PC-3 (cell line): ENCODE results near the gene ATMIN. TPM values are rescaled to one million over a fixed set of nuclear protein-coding genes. Genes with fewer than 3 reads are reported as not detected.
A peak's percentile ranks its signal among the peaks of the same experiment; 100 is the strongest.

Experiments used
- ATAC-seq: fragments of 200-7000 bp; cut with Tn5 transposase; 2 replicates; pipeline ENCODE4 v1.9.1; 2020; ENCODE audit warnings: mild to moderate bottlenecking, moderate library complexity
- BruUV-seq: library from RNA; stranded (reverse); fragments of 400-500 nt; replicated peaks from 2 replicates; lab custom pipeline; 2021; lab: Mats Ljungman, UMichigan
- CTCF ChIA-PET: fragments of 300-600 bp; sonication (Branson Sonifier 250); formaldehyde crosslinking; loops from one replicate; lab custom pipeline; 2022; ENCODE audit warnings: antibody characterized with exemption; lab: Charles Lee
- POLR2A ChIA-PET: fragments of 300-600 bp; sonication (Branson Sonifier 250); formaldehyde crosslinking; loops from one replicate; lab custom pipeline; 2022; ENCODE audit warnings: antibody characterized with exemption; ENCODE audit not compliant: unreplicated experiment; lab: Charles Lee
- DNase-seq: peaks from one replicate; pipeline ENCODE4 v3.0.0-alpha.2; 2015
- H2AFZ ChIP-seq: fragments of 300-600 bp; sonication (generic); 2 replicates; pipeline ENCODE4 v1.6.0; 2016; ENCODE audit warnings: antibody characterized with exemption, low read length
- H3F3A ChIP-seq: fragments of 300-600 bp; sonication (generic); one replicate; pipeline ENCODE4 v1.6.0; 2017; ENCODE audit warnings: antibody characterized with exemption, low read length, control low read depth, mild to moderate bottlenecking; ENCODE audit not compliant: unreplicated experiment
- H3K27ac ChIP-seq: fragments of 300-600 bp; sonication (generic); 2 replicates; pipeline ENCODE4 v1.5.1; 2016; ENCODE audit warnings: mild to moderate bottlenecking, low read length
- H3K27me3 ChIP-seq: fragments of 300-600 bp; sonication (generic); 2 replicates; pipeline ENCODE4 v1.6.1; 2016; ENCODE audit warnings: low read length, mixed read lengths
- H3K36me3 ChIP-seq: fragments of 300-600 bp; sonication (generic); 2 replicates; pipeline ENCODE4 v1.6.1; 2016; ENCODE audit warnings: low read depth, mixed run types, low read length, mixed read lengths
- H3K4me1 ChIP-seq: fragments of 300-600 bp; sonication (generic); 2 replicates; pipeline ENCODE4 v1.5.1; 2016; ENCODE audit warnings: low read length; ENCODE audit not compliant: insufficient read depth
- H3K4me2 ChIP-seq: fragments of 300-600 bp; sonication (generic); 2 replicates; pipeline ENCODE4 v1.6.0; 2016; ENCODE audit warnings: low read length
- H3K4me3 ChIP-seq: fragments of 300-600 bp; sonication (generic); 2 replicates; pipeline ENCODE4 v1.5.1; 2016; ENCODE audit warnings: mild to moderate bottlenecking, low read length, mixed read lengths
- H3K79me2 ChIP-seq: fragments of 300-600 bp; sonication (generic); 2 replicates; pipeline ENCODE4 v1.6.1; 2017; ENCODE audit warnings: low read length, mixed read lengths
- H3K9ac ChIP-seq: fragments of 300-600 bp; sonication (generic); 2 replicates; pipeline ENCODE4 v1.6.0; 2016; ENCODE audit warnings: mild to moderate bottlenecking, low read length
- H3K9me2 ChIP-seq: fragments of 300-600 bp; sonication (generic); replicated peaks from 2 replicates; pipeline ENCODE4 v1.6.1; 2016; ENCODE audit warnings: mixed run types, low read length, mixed read lengths
- H3K9me3 ChIP-seq: fragments of 300-600 bp; sonication (generic); 2 replicates; pipeline ENCODE4 v1.6.1; 2016; ENCODE audit warnings: low read length, mixed read lengths
- H4K20me1 ChIP-seq: fragments of 300-600 bp; sonication (generic); 2 replicates; pipeline ENCODE4 v1.6.1; 2016; ENCODE audit warnings: low read length, mixed read lengths
- CTCF ChIP-seq: fragments of 300-600 bp; sonication (generic); conservative IDR thresholded peaks from 2 replicates; pipeline ENCODE4 v1.5.1; 2017; ENCODE audit warnings: antibody characterized with exemption, low read depth, mild to moderate bottlenecking, low read length
- EZH2 ChIP-seq: fragments of 300-600 bp; sonication (generic); IDR thresholded peaks from one replicate; pipeline ENCODE4 v1.6.1; 2017; ENCODE audit warnings: antibody characterized with exemption, mild to moderate bottlenecking, low read length; ENCODE audit not compliant: unreplicated experiment
- EZH2phosphoT487 ChIP-seq: fragments of 300-600 bp; sonication (generic); IDR thresholded peaks from 2 replicates; pipeline ENCODE4 v1.6.1; 2018; ENCODE audit warnings: mild to moderate bottlenecking, antibody characterized with exemption, low read length, borderline replicate concordance
- intact Hi-C: fragments of 100-400 bp; cut with micrococcal nuclease; formaldehyde crosslinking; loops from 2 replicates; pipeline ENCODE4 v1.9.0; 2023
- total RNA-seq: library from RNA; depleted of rRNA; stranded (reverse); fragments of >200 nt; gene quantifications from 2 replicates; pipeline ENCODE4 v1.2.3, GENCODE V29; 2014

ATMIN gene
- total RNA-seq, 1 experiment from 2014 or later = 35.4 TPM

GRCh38 chr16:81004646-81005353 lies 30.8 kb upstream of the ATMIN start:
- peaks cover 10% of the 10 kb centered on the region; the same call in 1 of the 2 replicates for H3K4me1 ChIP-seq
- POLR2A ChIA-PET = no interaction called here

GRCh38 chr16:81005610-81006161 lies 30.0 kb upstream of the ATMIN start:
- Histone ChIP-seq H4K20me1 (peaks cover 18% of the 10 kb centered on the region; the same call in 1 of the 2 replicates), H3K9ac (peak overlapping the region; percentile 96), H3F3A (no peaks in the 10 kb centered on the region), H3K79me2 (peaks cover 93% of the 10 kb centered on the region), H3K27me3 (no peaks in the 10 kb centered on the region), H3K36me3 (0 out of 2 replicates have a peak, but pooled peaks cover 3% of the 10 kb centered on the region), H3K9me3 (no peaks in the 10 kb centered on the region), H3K4me3 (peak overlapping the region; percentile 99), H3K27ac (peak overlapping the region; percentile 92; the same call in 1 of the 2 replicates), H3K4me2 (peak overlapping the region; percentile 99), H3K9me2 (no peaks in the 10 kb centered on the region), H2AFZ (no peak overlapping the region), H3K4me1 (peaks cover 10% of the 10 kb centered on the region; the same call in 1 of the 2 replicates)
- intact Hi-C loops = loop anchor here (2.0 to 5.0 kb wide), 3 partner anchors 29 to 168 kb away; partner anchors contain the start of genes ATMIN and C16orf46
- ChIA-PET POLR2A (interaction anchor here (0.6 kb wide), 1 partner anchor 15 kb away, joined by 5 read pairs; no protein-coding TSS in a partner anchor), CTCF (interaction anchor here (0.6 to 1.0 kb wide), 2 partner anchors 30 to 81 kb away, joined by 3 to 4 read pairs; partner anchors contain the start of gene ATMIN)
- no peak for TF ChIP-seq EZH2
- no peak for TF ChIP-seq CTCF
- no peak for TF ChIP-seq EZH2phosphoT487
- no TSS peak for BruUV-seq
- no peak for ATAC-seq
- DNase-seq = peak; percentile 5

More at GRCh38 chr16:81004646-81005353, 30.8 kb upstream of the ATMIN start:
- H3K4me3 ChIP-seq = peak overlapping the region; percentile 99
- no peak overlapping the region for H3K27ac ChIP-seq
- no TSS peak for BruUV-seq
- peaks cover 18% of the 10 kb centered on the region; the same call in 1 of the 2 replicates for H4K20me1 ChIP-seq
- H3K9me2 ChIP-seq = no peaks in the 10 kb centered on the region
- H3K36me3 ChIP-seq = 0 out of 2 replicates have a peak, but pooled peaks cover 3% of the 10 kb centered on the region
- peaks cover 93% of the 10 kb centered on the region for H3K79me2 ChIP-seq
- no peaks in the 10 kb centered on the region for H3K9me3 ChIP-seq
- intact Hi-C loops = loop anchor here (2.0 to 5.0 kb wide), 2 partner anchors 72 to 167 kb away; partner anchors contain the start of gene C16orf46
- no peaks in the 10 kb centered on the region for H3K27me3 ChIP-seq
- peak overlapping the region; percentile 96 for H3K9ac ChIP-seq
- H2AFZ ChIP-seq = peak overlapping the region; percentile 11; the same call in 1 of the 2 replicates
- TF ChIP-seq EZH2 (no peak), CTCF (peak; percentile 68)
- H3F3A ChIP-seq = no peaks in the 10 kb centered on the region
- DNase-seq (peak; percentile 77), ATAC-seq (0 out of 2 replicates have a peak, but pooled peaks have one; percentile 9)
- H3K4me2 ChIP-seq = peak overlapping the region; percentile 99
- CTCF ChIA-PET = interaction anchor here (0.6 to 1.0 kb wide), 3 partner anchors 15 to 31 kb away, joined by 3 read pairs; partner anchors contain the start of gene ATMIN
